HS-5 (cell line): ENCODE data around the gene SP2.

Source experiments
- DNase-seq: peaks from one replicate; pipeline ENCODE4 v3.0.0-alpha.2; 2012; ENCODE audit warnings: low read depth

The SP2 gene

DNA sequence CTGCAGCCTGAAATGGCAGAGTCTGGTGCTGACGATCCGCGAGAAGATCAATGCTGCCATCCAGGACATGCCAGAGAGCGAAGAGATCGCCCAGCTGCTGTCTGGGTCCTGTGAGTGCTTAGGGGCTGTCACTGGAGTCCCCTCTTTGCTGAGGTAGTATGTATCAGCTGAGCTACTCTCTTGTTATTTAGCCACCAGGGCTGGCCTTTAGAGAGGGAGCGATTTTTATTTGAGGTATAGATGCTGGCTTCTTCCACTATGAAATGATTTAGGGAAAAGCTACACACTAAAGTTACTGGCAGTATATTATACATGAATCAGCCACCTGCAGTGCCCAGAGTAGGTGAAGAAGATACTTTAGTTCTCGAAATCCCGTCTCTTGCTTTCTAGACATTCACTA lies 77.5 kb downstream of the SP2 start:
- DNase-seq = no peak

GRCh38 chr17:47975189-47975822 lies 79.3 kb downstream of the SP2 start:
- DNase-seq = no peak

DNA sequence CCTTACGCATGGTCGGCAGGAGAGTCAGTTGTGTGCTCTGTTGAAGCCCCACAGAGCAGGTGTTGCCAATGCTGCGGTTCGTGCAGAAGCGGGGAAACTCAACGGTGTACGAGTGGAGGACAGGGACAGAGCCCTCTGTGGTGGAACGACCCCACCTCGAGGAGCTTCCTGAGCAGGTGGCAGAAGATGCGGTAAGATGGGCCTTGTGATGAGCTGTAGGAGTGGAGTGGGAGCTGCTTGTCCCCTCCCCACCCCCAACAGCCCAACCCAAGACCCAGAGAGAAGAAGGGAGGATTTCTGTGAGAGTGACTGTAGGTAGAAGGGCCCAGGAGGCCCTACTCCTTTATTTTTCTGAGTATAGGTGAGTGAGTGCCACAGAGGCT lies 79.8 kb downstream of the SP2 start:
- DNase-seq = no peak

- no peak for DNase-seq
Measured at GRCh38 chr17:47978324-47978723, 82.3 kb downstream of the SP2 start.
